HCT116 (cell line): Measurements from ENCODE around the gene ABCC5. TPM values are rescaled to one million over a fixed set of nuclear protein-coding genes. Genes with fewer than 3 reads are reported as not detected.
"Not testable (repeated sequence)": the region's sequence is repeated elsewhere in the genome, so short reads cannot be mapped to it uniquely, and the experiment has no call there.

Experiments used
- ATAC-seq: fragments of 200-7000 bp; cut with Tn5 transposase; 2 replicates; pipeline ENCODE4 v1.9.1; 2020; ENCODE audit warnings: mild to moderate bottlenecking, moderate library complexity
- BruUV-seq: library from RNA; stranded (reverse); fragments of 400-500 nt; replicated peaks from 2 replicates; lab custom pipeline; 2021; lab: Mats Ljungman, UMichigan
- CTCF ChIA-PET: fragments of 300-600 bp; sonication (Branson Sonifier 250); formaldehyde crosslinking; loops from one replicate; lab custom pipeline; 2021; ENCODE audit warnings: antibody characterized with exemption; lab: Charles Lee
- POLR2A ChIA-PET: fragments of 300-600, 350-600 bp; sonication (Branson Sonifier 250); formaldehyde crosslinking; loops from one replicate; lab custom pipeline; 2021; ENCODE audit warnings: antibody characterized with exemption; lab: Charles Lee
- RAD21 ChIA-PET, 2 experiments: fragments of 300-600 bp; sonication (Branson Sonifier 250); formaldehyde crosslinking; loops; one replicate each; lab custom pipeline; 2023; ENCODE audit warnings: low total read pairs in 2 of 2; ENCODE audit not compliant: uncharacterized antibody in 2 of 2, unreplicated experiment in 2 of 2, low non-redundant PET in 1 of 2; lab: Charles Lee
- DNase-seq: peaks from one replicate; pipeline ENCODE4 v3.0.0-alpha.2; 2010; ENCODE audit warnings: low read depth, low spot score
- H2AFZ ChIP-seq: fragments of 200-600 bp; shearing (Covaris generic), sonication (generic); 2 replicates; pipeline ENCODE4 v1.6.1; 2017; ENCODE audit warnings: low read depth, mixed run types, mixed read lengths, antibody characterized with exemption, low read length; ENCODE audit not compliant: poor library complexity, severe bottlenecking
- H3K27ac ChIP-seq: 2 replicates; pipeline ENCODE4 v1.5.1; 2012; ENCODE audit warnings: low read depth, low read length
- H3K27me3 ChIP-seq: fragments of 200-600 bp; sonication (generic); 2 replicates; pipeline ENCODE4 v1.6.1; 2016; ENCODE audit warnings: mixed run types, low read length, mixed read lengths; ENCODE audit not compliant: insufficient read depth
- H3K36me3 ChIP-seq, 2 experiments: fragments of 200-500 bp in 1 of 2; fragments of 200-600 bp in 1 of 2; sonication (Bioruptor generic) in 1 of 2; sonication (generic) in 1 of 2; 2 replicates each; pipeline versions ENCODE4 v1.5.1 to v1.6.1; 2014 to 2016; ENCODE audit warnings: low read length in 2 of 2, inconsistent platforms in 1 of 2, mixed read lengths in 1 of 2, mixed run types in 1 of 2; ENCODE audit not compliant: insufficient read depth in 2 of 2, control insufficient read depth in 1 of 2
- H3K4me1 ChIP-seq, 2 experiments: fragments of 200-600 bp in 1 of 2; sonication (generic) in 1 of 2; 2 replicates each; pipeline versions ENCODE4 v1.5.1 to v1.6.1; 2012 to 2017; ENCODE audit warnings: low read length in 2 of 2, inconsistent platforms in 1 of 2, mild to moderate bottlenecking in 1 of 2, mixed read lengths in 1 of 2, mixed run types in 1 of 2, moderate library complexity in 1 of 2; ENCODE audit not compliant: insufficient read depth in 2 of 2, control insufficient read depth in 1 of 2
- H3K4me2 ChIP-seq: fragments of 200-600 bp; sonication (generic); 2 replicates; pipeline ENCODE4 v1.6.1; 2017; ENCODE audit warnings: mixed run types, low read length, mixed read lengths
- H3K4me3 ChIP-seq, 2 experiments: fragments of 200-600 bp in 1 of 2; sonication (generic) in 1 of 2; replicated peaks in 1 of 2; 2 replicates each; pipeline ENCODE4 v1.5.1; 2011 to 2016; ENCODE audit warnings: low read length in 2 of 2, control low read depth in 1 of 2, low read depth in 1 of 2, mild to moderate bottlenecking in 1 of 2, mixed read lengths in 1 of 2, mixed run types in 1 of 2
- H3K79me2 ChIP-seq: fragments of 200-600 bp; sonication (generic); 2 replicates; pipeline ENCODE4 v1.6.1; 2017; ENCODE audit warnings: mild to moderate bottlenecking, mixed run types, low read length, moderate library complexity, mixed read lengths; ENCODE audit not compliant: insufficient read depth
- H3K9ac ChIP-seq: fragments of 200-600 bp; sonication (generic); 2 replicates; pipeline ENCODE4 v1.6.1; 2016; ENCODE audit warnings: low read length, mixed read lengths
- H3K9me2 ChIP-seq: fragments of 200-600 bp; sonication (generic), shearing (Covaris generic); 2 replicates; pipeline ENCODE4 v1.6.1; 2017; ENCODE audit warnings: mixed run types, mild to moderate bottlenecking, moderate library complexity; ENCODE audit not compliant: insufficient read depth
- H3K9me3 ChIP-seq, 2 experiments: fragments of 200-500 bp in 1 of 2; fragments of 200-600 bp in 1 of 2; sonication (Bioruptor generic) in 1 of 2; sonication (generic) in 1 of 2; 2 replicates each; pipeline ENCODE4 v1.6.1; 2014 to 2017; ENCODE audit warnings: low read length in 2 of 2, mixed read lengths in 2 of 2, inconsistent platforms in 1 of 2, low read depth in 1 of 2, mild to moderate bottlenecking in 1 of 2, mixed run types in 1 of 2, moderate library complexity in 1 of 2; ENCODE audit not compliant: control insufficient read depth in 1 of 2, insufficient read depth in 1 of 2
- H4K20me1 ChIP-seq: fragments of 200-600 bp; sonication (generic), shearing (Covaris generic); 2 replicates; pipeline ENCODE4 v1.6.1; 2017; ENCODE audit warnings: mixed run types, mild to moderate bottlenecking, moderate library complexity; ENCODE audit not compliant: insufficient read depth
- CBX3 ChIP-seq: IDR thresholded peaks from 2 replicates; pipeline ENCODE4 v1.6.1; 2012; ENCODE audit warnings: low read depth
- CEBPB ChIP-seq: IDR thresholded peaks from 2 replicates; pipeline ENCODE4 v1.6.1; 2012; ENCODE audit warnings: low read depth
- ELF1 ChIP-seq: IDR thresholded peaks from 2 replicates; pipeline ENCODE4 v1.6.1; 2012; ENCODE audit warnings: low read depth, borderline replicate concordance
- EZH2 ChIP-seq: fragments of 200-600 bp; sonication (generic); IDR thresholded peaks from 2 replicates; pipeline ENCODE4 v1.6.1; 2017; ENCODE audit warnings: antibody characterized with exemption, mixed run types
- POLR2A ChIP-seq: IDR thresholded peaks from 2 replicates; pipeline ENCODE4 v1.7.0; 2011; ENCODE audit warnings: borderline replicate concordance; ENCODE audit not compliant: insufficient read depth, insufficient read length; ENCODE audit errors: extremely low read depth
- POLR2AphosphoS5 ChIP-seq: IDR thresholded peaks from 2 replicates; pipeline ENCODE4 v1.6.1; 2011; ENCODE audit warnings: mild to moderate bottlenecking, low read depth, low read length, moderate library complexity
- REST ChIP-seq: IDR thresholded peaks from 2 replicates; pipeline ENCODE4 v1.6.1; 2012; ENCODE audit warnings: low read depth
- SIN3A ChIP-seq: IDR thresholded peaks from 2 replicates; pipeline ENCODE4 v1.6.1; 2012; ENCODE audit warnings: low read depth
- SP1 ChIP-seq: IDR thresholded peaks from 2 replicates; pipeline ENCODE4 v1.6.1; 2012; ENCODE audit warnings: low read depth
- SRF ChIP-seq: IDR thresholded peaks from 2 replicates; pipeline ENCODE4 v1.6.1; 2012; ENCODE audit warnings: low read depth
- TCF7L2 ChIP-seq: IDR thresholded peaks from 2 replicates; pipeline ENCODE4 v1.7.0; 2011; ENCODE audit warnings: borderline replicate concordance, inconsistent platforms; ENCODE audit not compliant: insufficient read depth, insufficient read length; ENCODE audit errors: extremely low read depth
- YY1 ChIP-seq: IDR thresholded peaks from 2 replicates; pipeline ENCODE4 v1.6.1; 2011; ENCODE audit warnings: low read length, low read depth, moderate library complexity, mild to moderate bottlenecking; ENCODE audit not compliant: insufficient replicate concordance; ENCODE audit errors: extremely low read depth
- ZBTB33 ChIP-seq: IDR thresholded peaks from 2 replicates; pipeline ENCODE4 v1.6.1; 2011; ENCODE audit warnings: mild to moderate bottlenecking, low read length, moderate library complexity; ENCODE audit not compliant: insufficient replicate concordance; ENCODE audit errors: extremely low read depth
- ZFX ChIP-seq: fragments of 450-650 bp; IDR thresholded peaks from 2 replicates; pipeline ENCODE4 v1.6.1; 2017
- ZNF274 ChIP-seq: fragments of 200-500 bp; sonication (Bioruptor generic); IDR thresholded peaks from 2 replicates; pipeline ENCODE4 v1.6.1; 2014; ENCODE audit warnings: mild to moderate bottlenecking, low read depth, low read length, inconsistent platforms
- intact Hi-C: fragments of 100-400 bp; cut with micrococcal nuclease; formaldehyde crosslinking; loops from 2 replicates; pipeline ENCODE4 v1.10.0; 2022
- total RNA-seq: library from RNA; stranded (reverse); gene quantifications from one replicate; pipeline ENCODE4 v1.2.1, GENCODE V29; 2021; ENCODE audit not compliant: unreplicated experiment
- TF ChIP-seq, protein P1 (sequence below): IDR thresholded peaks from 2 replicates; pipeline ENCODE4 v1.6.1; 2012

The ABCC5 gene
- total RNA-seq, 1 experiment from 2014 or later = 16.9 TPM

DNA sequence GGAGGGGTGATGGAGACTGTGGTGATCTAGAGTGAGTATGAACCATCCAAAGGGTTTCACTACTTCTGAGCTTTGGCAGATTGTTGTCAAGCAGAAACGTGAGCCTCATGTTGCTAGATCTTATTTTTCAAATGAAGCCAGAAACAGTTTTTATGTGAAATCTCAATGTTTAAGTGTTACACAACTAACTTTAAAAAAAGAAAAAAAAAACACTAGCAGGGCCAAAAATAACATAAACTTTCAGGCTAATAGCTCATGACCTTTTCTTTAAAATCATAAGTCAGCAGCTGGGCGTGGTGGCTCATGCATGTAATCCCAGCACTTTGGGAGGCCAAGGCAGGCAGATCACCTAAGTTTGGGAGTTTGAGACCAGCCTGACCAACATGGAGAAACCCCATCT, 11.8 kb upstream of the ABCC5 start:
- DNase-seq = no peak
- no TSS peak for BruUV-seq
- no peaks in the 10 kb centered on the region for H3K27me3 ChIP-seq
- ATAC-seq = no peak
- no peaks in the 10 kb centered on the region for H4K20me1 ChIP-seq
- intact Hi-C loops = no loop called here
- TF ChIP-seq YY1 (no peak), TCF7L2 (no peak), POLR2A (no peak), EZH2 (no peak), SRF (no peak), ZNF274 (no peak), POLR2AphosphoS5 (no peak), ELF1 (no peak), CBX3 (no peak), ZBTB33 (no peak), REST (no peak), SIN3A (no peak), SP1 (no peak), CEBPB (no peak), ZFX (no peak)
- TF ChIP-seq, protein P1, sequence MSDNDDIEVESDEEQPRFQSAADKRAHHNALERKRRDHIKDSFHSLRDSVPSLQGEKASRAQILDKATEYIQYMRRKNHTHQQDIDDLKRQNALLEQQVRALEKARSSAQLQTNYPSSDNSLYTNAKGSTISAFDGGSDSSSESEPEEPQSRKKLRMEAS = no peak
- no peaks in the 10 kb centered on the region for H3K9me3 ChIP-seq
- H3K36me3 ChIP-seq = no peaks in the 10 kb centered on the region
- no peaks in the 10 kb centered on the region for H3K9me2 ChIP-seq
- no peak overlapping the region for H3K4me3 ChIP-seq
- CTCF ChIA-PET = no interaction called here
- no peaks in the 10 kb centered on the region for H3K4me1 ChIP-seq
- no peak overlapping the region for H3K27ac ChIP-seq
- H3K79me2 ChIP-seq = no peaks in the 10 kb centered on the region
- no peak overlapping the region for H3K9ac ChIP-seq
- no peak overlapping the region for H2AFZ ChIP-seq
- POLR2A ChIA-PET = no interaction called here
- RAD21 ChIA-PET = no interaction called here
- H3K4me2 ChIP-seq = no peak overlapping the region

DNA sequence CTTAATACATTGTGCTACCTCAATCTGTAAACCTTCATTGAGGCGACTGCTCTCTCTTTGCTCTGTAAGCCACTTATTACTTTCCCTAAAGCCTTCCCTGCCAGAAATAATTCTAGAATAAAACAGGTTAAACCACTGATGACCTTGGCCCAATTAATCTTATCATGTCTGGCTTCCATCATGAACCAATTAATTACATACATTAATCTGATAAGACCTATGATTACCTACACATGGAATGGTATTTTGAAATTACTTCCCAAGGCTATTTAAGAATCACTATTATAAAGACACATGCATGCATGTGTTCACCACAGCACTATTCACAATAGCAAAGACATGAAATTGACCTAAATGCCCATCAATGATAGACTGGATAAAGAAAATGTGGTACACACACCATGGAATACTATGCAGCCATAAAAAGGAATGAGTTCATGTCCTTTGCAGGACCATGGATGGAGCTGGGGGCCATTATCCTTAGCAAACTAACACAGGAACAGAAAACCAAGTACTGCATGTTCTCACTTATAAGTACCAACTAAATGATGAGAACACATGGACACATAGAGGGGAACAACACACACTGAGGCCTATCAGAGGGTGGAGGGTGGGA, 10.7 kb upstream of the ABCC5 start:
- H3K27ac ChIP-seq, DNase-seq, H3K9me3 ChIP-seq, H3K4me1 ChIP-seq, H3K9me2 ChIP-seq, CTCF ChIA-PET, H3K9ac ChIP-seq, H2AFZ ChIP-seq, H3K79me2 ChIP-seq, POLR2A ChIA-PET, H3K36me3 ChIP-seq, H3K4me3 ChIP-seq, H4K20me1 ChIP-seq, RAD21 ChIA-PET, BruUV-seq, H3K27me3 ChIP-seq, H3K4me2 ChIP-seq, intact Hi-C loops, ATAC-seq: not testable (repeated sequence)
